Fibroblast of lung (primary cell): ENCODE measurements around the gene FNIP1. TPM values are rescaled to one million over a fixed set of nuclear protein-coding genes. Genes with fewer than 3 reads are reported as not detected.

Experiments used
- DNase-seq, 2 donors: peaks; one replicate each; pipeline versions ENCODE4 v3.0.0 to v3.0.0-alpha.2; 2010; ENCODE audit warnings: low read depth in 2 of 2
- H2AFZ ChIP-seq: 2 replicates; pipeline ENCODE4 v1.5.1; 2012; ENCODE audit warnings: low read length, control low read depth, inconsistent platforms
- H3K27ac ChIP-seq: 2 replicates; pipeline ENCODE4 v1.5.1; 2011; ENCODE audit warnings: low read length, control low read depth; ENCODE audit not compliant: insufficient read depth
- H3K27me3 ChIP-seq: 2 replicates; pipeline ENCODE4 v1.5.1; 2011; ENCODE audit warnings: mild to moderate bottlenecking, low read length; ENCODE audit not compliant: control insufficient read depth, insufficient read depth
- H3K36me3 ChIP-seq: 2 replicates; pipeline ENCODE4 v1.5.1; 2011; ENCODE audit warnings: low read length; ENCODE audit not compliant: control insufficient read depth, insufficient read depth
- H3K4me1 ChIP-seq: 2 replicates; pipeline ENCODE4 v1.5.1; 2011; ENCODE audit warnings: low read length; ENCODE audit not compliant: control insufficient read depth, insufficient read depth; ENCODE audit errors: extremely low read depth
- H3K4me2 ChIP-seq: 2 replicates; pipeline ENCODE4 v1.5.1; 2011; ENCODE audit warnings: low read length, control low read depth; ENCODE audit not compliant: insufficient read depth; ENCODE audit errors: extremely low read depth
- H3K4me3 ChIP-seq, 4 experiments: fragments of 200-600 bp in 1 of 4; sonication (generic) in 1 of 4; replicated peaks in 1 of 4; 2 replicates each; pipeline ENCODE4 v1.5.1; 2011 to 2016; ENCODE audit warnings: low read length in 4 of 4, low read depth in 3 of 4, mild to moderate bottlenecking in 3 of 4, control low read depth in 2 of 4, inconsistent platforms in 1 of 4, mixed read lengths in 1 of 4; ENCODE audit not compliant: insufficient read depth in 1 of 4; ENCODE audit errors: control extremely low read depth in 1 of 4
- H3K79me2 ChIP-seq: 2 replicates; pipeline ENCODE4 v1.5.1; 2012; ENCODE audit warnings: mild to moderate bottlenecking, low read length, inconsistent platforms; ENCODE audit not compliant: control insufficient read depth, insufficient read depth
- H3K9ac ChIP-seq: 2 replicates; pipeline ENCODE4 v1.5.1; 2011; ENCODE audit warnings: mild to moderate bottlenecking, low read length, control low read depth; ENCODE audit not compliant: insufficient read depth
- H3K9me3 ChIP-seq: 2 replicates; pipeline ENCODE4 v1.5.1; 2012; ENCODE audit warnings: low read depth, low read length; ENCODE audit not compliant: control insufficient read depth, insufficient read depth
- H4K20me1 ChIP-seq: 2 replicates; pipeline ENCODE4 v1.5.1; 2011; ENCODE audit warnings: low read length; ENCODE audit not compliant: control insufficient read depth, insufficient read depth; ENCODE audit errors: extremely low read depth
- CTCF ChIP-seq, 2 donors: IDR thresholded peaks in 1 of 2; conservative IDR thresholded peaks in 1 of 2; 1 replicate in 1 of 2; 2 replicates in 1 of 2; pipeline ENCODE4 v1.5.1; 2011 to 2012; ENCODE audit warnings: low read length in 2 of 2, control low read depth in 1 of 2, inconsistent platforms in 1 of 2, low read depth in 1 of 2, mild to moderate bottlenecking in 1 of 2
- EZH2 ChIP-seq: IDR thresholded peaks from 2 replicates; pipeline ENCODE4 v1.5.1; 2012; ENCODE audit warnings: low read length, control low read depth, mild to moderate bottlenecking; ENCODE audit errors: missing control alignments
- polyA plus RNA-seq, 2 donors: library from polyadenylated mRNA; depleted of rRNA in 1 of 2; stranded (reverse) in 1 of 2; unstranded in 1 of 2; fragments of >200 nt; gene quantifications; 2 replicates each; pipeline ENCODE4 v1.2.1, GENCODE V29; 2011 to 2012; ENCODE audit warnings: missing spikeins in 1 of 2
- total RNA-seq: library from RNA; depleted of rRNA; stranded (reverse); fragments of >200 nt; gene quantifications from 2 replicates; pipeline ENCODE4 v1.2.1, GENCODE V29; 2014

FNIP1 gene
- total and polyA plus RNA-seq, 2 donors (not counting 1 experiment from before 2014, with no cell fraction given): 36.4 to 97.8 TPM

- H3K27ac ChIP-seq: peak overlapping the region; percentile 20
Measured at GRCh38 chr5:131758520-131758900, 38.3 kb downstream of the FNIP1 start.

DNA sequence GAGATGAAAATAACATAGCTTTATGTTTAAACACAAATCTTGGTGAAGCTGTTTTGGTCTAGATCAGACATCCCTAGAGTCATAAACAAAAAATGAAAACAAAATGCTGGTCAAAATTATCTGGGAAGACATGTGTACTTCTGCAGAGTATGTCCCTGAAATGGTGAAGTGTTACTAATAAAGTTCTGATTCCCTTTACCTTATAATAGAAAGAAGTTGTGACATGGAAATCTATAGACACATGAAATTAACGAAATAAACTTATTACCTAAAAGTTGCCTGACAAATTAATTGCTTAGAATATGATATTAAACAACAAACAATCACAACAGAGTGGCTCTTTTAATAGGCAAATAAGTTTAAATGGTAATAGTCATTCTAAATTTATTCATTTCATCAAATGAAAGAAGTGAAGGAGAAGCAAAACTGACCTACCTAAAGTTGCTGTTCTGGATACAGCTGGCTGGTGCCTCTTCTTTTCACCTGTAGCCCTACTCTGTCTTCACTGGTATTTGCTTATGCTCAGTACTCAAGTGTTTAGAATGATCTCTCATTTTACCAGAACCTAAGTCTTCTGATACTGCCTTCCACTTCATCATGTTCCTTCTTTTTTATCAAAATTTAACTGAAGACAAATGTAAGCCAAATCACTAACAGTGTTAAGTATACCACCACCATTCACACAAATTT is 38.8 kb downstream of the FNIP1 start:
- Histone ChIP-seq H3K9ac (no peak overlapping the region), H3K4me2 (peak overlapping the region; percentile 7), H3K27ac (no peak overlapping the region), H3K79me2 (peaks cover 97% of the 10 kb centered on the region), H3K4me1 (peaks cover 5% of the 10 kb centered on the region), H3K4me3 (no peak overlapping the region), H3K36me3 (no peaks in the 10 kb centered on the region), H3K27me3 (no peaks in the 10 kb centered on the region), H2AFZ (no peak overlapping the region), H3K9me3 (no peaks in the 10 kb centered on the region), H4K20me1 (peaks cover 8% of the 10 kb centered on the region)
- TF ChIP-seq CTCF (conservative IDR thresholded peaks at IDR 0.05 in 1 of 2, IDR thresholded peaks at IDR 0.05 in 1 of 2; ENCODE audit: low read depth in 1 of 2, low read length in 2 of 2) (no peak), EZH2 (no peak)
- no peak for DNase-seq

More at GRCh38 chr5:131758520-131758900, 38.3 kb downstream of the FNIP1 start:
- Histone ChIP-seq H3K27me3 (no peaks in the 10 kb centered on the region), H3K4me3 (no peak overlapping the region), H3K9me3 (no peaks in the 10 kb centered on the region), H4K20me1 (peaks cover 6% of the 10 kb centered on the region), H3K9ac (no peak overlapping the region), H3K36me3 (no peaks in the 10 kb centered on the region), H2AFZ (no peak overlapping the region), H3K4me1 (peaks cover 5% of the 10 kb centered on the region), H3K79me2 (peaks cover 98% of the 10 kb centered on the region), H3K4me2 (peak overlapping the region; percentile 32)
- TF ChIP-seq CTCF (conservative IDR thresholded peaks at IDR 0.05 in 1 of 2, IDR thresholded peaks at IDR 0.05 in 1 of 2; ENCODE audit: low read depth in 1 of 2, low read length in 2 of 2) (no peak), EZH2 (no peak)
- peak; percentile 45 to 62 for DNase-seq

GRCh38 chr5:131756942-131757341 is 39.9 kb downstream of the FNIP1 start:
- Histone ChIP-seq H3K27me3 (no peaks in the 10 kb centered on the region), H2AFZ (no peak overlapping the region), H3K9ac (no peak overlapping the region), H3K4me1 (peaks cover 5% of the 10 kb centered on the region), H3K27ac (no peak overlapping the region), H3K36me3 (no peaks in the 10 kb centered on the region), H3K9me3 (no peaks in the 10 kb centered on the region), H4K20me1 (peaks cover 6% of the 10 kb centered on the region), H3K79me2 (peaks cover 97% of the 10 kb centered on the region), H3K4me2 (no peak overlapping the region), H3K4me3 (no peak overlapping the region)
- DNase-seq: no peak
- TF ChIP-seq CTCF (conservative IDR thresholded peaks at IDR 0.05 in 1 of 2, IDR thresholded peaks at IDR 0.05 in 1 of 2; ENCODE audit: low read depth in 1 of 2, low read length in 2 of 2) (no peak), EZH2 (no peak)
